GM19438 (cell line): Measurements from ENCODE around the gene CUL4A.

Experiments
- ATAC-seq: cut with Tn5 transposase; IDR thresholded peaks from one replicate; pipeline ENCODE4 v1.9.1; 2021; ENCODE audit warnings: low read depth; ENCODE audit not compliant: unreplicated experiment

Gene CUL4A

DNA sequence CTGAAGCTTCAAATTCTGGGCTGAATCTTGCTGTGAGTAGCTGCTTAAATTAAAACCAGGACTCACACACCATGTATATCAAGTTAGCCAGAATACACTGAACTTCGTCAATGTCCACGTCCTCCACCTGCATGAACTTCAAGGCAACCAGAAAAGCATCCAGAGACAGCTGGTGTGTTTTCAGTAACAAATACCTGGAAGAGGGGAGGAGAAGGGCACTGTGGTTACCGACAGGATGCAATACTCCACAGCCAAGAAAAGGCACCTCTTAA is 30.6 kb upstream of the CUL4A start:
- no peak for ATAC-seq

DNA sequence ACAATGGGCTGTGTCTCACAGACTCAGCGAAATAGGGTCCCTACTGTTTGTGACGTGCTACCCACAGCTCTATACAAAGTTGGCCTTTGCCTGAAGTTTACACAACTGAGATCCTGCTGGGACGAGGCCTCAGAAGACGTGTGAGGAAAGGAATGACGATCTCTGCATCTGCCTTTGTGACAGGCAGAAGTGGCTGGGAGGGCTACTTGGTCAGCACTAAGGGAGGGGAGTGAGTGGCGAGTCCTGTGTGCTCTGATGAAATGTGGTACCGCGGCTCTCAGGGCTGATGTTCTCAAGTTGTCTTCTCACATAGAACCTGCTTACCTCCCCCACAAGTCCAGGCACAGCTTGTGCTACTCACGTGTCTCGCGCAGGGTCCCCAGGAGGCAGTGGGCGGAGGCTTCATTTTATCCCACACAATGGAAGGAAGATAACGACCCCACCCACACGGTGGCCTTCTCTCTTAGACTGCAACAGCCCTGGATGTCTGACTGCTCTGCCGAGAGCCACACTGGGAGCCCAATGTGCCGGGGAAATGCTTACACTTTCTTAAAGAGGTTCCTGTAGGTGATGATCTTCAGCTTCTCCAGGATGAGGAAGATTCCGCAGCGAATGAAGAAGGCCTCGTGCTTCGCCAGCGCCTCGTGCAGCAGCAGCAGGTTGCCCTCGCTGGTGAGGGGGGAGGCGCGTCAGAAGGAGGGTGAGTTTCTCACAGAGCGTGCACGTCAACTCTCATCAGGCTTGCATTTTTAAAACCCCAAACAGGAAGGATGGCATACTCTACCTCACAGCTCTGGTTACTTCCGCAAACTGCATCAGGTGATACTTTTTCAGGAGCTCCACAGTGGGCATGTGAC is 29.8 kb upstream of the CUL4A start:
- no peak for ATAC-seq

DNA sequence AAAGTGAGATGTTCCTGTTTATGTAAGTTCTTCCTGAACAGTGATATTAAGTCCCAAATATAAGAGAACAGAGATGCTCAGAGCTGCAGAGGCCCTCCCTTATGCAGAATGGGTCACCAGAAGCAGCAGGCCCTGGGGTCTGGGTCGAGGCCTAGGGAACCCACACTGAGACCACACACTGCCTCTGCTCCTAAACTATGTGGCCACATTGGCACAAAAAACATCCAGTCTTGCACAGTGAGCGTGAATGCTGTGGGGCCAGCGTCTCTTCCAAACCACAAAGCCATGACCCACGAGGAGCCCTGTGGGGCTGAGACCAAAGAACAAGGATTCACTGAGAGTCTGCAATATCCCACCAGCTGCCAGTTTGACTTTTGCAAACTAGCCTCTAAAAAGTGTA is 27.4 kb upstream of the CUL4A start:
- ATAC-seq = no peak

DNA sequence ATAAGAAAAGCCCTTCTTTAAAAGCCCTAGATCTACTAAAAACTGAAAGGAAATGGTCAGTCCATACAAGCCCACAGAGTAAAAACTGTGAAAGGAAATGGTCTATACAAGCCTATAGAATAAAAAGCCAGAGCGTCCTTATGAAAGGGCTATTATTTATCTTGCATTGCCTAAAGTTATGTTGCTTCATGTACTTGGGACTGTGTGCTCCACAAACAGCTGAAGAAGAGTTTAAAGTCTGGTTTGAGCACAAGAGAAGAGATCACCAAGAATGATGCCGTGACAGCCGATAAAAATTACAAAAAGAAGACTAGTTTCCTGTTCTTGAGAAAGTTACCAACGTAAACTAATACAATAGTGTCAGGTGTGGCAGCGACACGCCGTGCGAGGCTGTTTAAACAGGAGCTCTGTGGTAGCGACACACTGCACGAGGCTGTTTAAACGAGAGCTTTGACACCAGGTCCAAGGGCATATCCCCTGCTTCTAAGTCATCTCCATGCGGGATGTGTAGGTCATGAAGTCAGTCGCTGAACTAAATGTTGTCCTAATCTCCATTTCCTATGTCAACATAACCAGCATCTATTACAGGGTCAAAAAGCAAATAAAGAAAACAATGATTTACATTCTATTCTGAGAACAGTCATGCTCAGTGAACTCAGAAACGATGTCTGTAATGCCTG is 25.8 kb upstream of the CUL4A start:
- ATAC-seq = no peak

DNA sequence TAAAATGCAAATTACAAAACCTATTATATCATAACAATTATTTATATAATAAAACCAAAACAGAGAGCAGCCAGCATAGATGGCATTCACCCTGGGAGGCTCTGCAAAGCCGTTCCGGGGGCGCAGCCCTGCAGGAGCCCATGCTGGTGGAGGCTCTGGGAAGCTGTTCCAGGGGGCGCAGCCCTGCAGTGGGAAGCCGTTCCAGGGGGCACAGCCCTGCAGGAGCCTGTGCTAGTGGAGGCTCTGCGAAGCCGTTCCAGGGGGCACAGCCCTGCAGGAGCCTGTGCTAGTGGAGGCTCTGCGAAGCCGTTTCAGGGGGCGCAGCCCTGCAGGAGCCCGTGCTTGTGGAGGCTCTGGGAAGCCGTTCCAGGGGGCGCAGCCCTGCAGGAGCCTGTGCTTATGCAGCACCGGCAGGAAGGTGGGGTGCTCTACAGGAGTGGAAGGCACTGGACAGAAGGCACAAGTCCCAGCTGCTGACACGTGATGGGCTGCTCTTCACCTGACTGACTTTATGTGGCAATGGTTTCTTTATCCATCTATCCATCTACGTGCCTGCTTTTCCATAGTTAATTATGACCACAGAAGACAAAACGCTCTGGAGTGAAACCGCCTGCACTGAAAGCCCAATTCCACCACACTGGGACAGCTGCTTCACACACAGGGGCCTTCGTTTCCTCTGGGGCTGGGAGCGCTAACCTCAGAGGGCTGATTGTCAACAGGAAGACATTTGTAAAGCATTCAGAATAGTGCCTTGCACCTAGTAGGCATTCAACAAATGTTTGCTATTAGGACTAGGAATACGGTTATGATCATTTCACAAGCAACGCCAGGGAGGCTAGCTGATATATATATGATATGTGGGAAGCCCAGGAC is 24.6 kb upstream of the CUL4A start:
- ATAC-seq = no peak

DNA sequence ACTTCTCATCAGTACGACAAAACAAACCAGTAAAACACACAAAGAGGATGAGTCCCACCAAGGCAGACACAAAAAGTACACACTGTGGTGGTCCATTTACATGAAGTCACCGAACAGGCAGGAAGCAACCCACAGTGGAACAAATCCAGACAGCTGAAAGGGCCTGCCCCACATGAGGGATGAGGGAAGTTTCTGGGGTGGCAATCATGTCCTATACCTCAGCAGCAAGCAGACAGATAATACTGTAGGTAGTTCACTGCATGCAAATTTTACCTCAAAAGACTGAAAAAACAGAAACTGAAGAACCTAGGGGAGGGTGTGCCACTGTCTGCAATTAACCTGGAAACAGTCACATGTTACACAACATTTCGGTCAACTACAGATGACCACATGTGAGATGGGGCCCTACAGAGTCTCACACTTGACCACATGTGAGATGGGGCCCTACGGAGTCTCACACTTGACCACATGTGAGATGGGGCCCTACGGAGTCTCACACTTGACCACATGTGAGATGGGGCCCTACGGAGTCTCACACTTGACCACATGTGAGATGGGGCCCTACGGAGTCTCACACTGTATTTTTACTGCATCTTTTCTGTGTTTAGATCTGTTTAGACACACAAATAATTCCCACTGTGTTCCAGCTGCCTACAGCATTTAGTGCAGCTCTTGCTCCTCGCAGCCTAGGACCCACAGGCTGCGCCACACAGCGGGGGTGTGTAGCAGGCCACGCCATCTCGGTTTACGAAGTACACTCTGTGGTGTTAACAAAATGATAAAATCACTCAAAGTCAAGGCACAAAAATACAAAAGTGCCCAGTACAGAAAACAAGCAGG is 23.1 kb upstream of the CUL4A start:
- ATAC-seq = peak; percentile 96

DNA sequence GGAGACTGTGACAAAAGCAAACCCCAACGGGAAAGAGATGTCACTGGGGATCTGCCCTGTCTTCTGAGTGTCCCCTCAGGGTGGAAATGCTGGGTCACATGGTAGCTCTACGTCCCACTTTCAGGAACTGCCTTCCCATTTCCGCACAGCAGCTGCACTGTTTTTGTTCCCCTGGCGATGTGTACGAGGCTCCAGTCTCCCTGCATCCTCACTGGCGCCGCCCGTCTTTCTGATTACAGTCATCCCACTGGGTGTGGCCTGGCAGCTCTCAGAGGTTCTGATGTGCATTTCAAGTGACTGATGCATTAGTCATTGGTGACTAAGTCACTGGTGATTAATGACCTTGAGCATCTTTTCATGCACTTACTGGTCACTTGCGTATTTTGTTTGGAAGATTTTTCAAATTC is 22.1 kb upstream of the CUL4A start:
- no peak for ATAC-seq

DNA sequence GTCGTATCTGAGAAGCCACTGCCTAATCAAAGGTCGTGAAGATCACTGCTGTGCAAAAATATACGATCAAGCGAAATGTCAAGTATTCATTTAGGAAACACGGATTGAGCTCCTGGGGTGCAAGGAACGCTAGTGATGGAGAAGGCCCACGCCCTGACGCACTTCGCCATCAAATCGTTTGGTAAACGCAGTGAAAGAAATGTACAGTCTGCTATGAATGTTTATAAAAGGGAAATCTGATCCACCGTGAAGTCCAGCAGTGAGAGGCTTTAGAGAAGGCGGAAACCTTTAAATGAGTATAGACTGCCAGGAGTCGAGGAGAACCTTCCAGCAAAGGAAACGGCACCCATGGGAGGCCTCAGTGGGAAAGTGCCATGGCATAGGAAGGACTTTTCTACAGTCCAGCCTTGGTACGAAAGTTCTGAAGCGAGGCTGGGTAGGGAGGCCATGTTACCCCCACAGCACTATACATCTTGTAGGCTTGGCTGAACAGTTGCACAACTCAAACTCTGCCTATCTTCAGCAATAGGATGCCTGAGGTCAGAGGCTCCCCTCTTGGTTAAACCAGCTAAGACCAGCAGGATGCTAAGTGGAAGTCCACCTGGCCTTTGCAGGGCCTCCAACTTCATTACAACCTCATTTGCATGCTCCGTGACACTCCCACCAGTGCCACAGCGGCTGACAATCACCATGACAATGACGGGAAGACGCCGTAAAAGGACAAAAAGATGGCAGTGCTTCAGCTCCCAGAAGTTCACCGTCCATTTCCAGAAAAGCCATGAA is 21.3 kb upstream of the CUL4A start:
- no peak for ATAC-seq

DNA sequence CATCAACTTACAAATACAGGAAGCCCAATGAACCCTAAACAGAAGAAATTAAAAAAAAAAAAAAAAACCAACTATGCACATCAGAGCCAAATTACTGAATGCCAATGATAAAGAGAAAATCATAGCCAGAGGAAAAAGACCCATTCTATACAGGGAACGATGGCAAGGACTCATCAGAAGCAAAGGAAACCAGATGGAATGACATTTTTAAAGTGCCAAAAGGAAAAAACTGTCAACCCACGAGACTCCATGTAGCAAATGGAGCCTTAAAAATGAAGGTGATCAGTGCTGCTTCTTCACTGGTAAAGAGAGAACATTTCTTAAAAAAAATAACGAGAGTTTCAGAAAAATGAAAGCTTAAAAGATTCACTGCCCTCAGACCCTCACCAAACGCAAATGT is 19.2 kb upstream of the CUL4A start:
- no peak for ATAC-seq

DNA sequence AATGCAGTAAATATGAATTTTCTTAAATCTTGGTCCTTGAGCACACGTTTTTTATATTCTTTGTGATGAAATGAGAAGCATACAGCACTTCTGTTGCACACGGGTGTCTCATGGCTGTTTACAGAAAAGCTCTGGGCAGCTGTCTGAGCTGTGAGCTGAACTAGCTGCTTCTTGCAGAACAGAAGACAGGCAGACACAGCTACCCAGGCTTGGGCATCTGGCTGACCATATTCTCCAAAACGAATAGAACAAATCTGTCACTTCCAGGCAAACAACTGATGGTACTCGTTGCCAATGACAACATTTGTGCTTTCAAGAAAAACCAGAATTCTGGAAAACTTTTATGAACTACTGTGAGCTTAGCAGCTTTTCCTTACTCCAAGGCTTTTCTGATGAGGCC is 17.1 kb upstream of the CUL4A start:
- no peak for ATAC-seq

DNA sequence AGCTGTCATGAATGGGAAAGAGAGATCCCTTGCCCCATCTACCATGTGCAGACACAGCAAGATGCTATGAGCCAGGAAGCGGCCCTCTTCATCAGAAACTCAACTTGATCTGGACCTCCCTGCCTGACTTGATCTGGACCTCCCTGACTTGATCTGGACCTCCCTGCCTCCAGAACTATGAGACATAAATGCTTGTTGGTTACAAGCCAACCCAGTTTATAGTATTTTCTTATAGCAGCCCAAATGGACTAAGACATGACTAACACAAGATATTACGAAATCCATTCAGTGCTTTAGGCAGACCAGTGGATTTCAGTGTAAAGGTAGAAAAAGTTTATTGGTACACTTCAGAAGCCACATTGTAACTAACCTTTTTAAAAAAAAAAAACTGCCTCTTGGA is 16.5 kb upstream of the CUL4A start:
- no peak for ATAC-seq

DNA sequence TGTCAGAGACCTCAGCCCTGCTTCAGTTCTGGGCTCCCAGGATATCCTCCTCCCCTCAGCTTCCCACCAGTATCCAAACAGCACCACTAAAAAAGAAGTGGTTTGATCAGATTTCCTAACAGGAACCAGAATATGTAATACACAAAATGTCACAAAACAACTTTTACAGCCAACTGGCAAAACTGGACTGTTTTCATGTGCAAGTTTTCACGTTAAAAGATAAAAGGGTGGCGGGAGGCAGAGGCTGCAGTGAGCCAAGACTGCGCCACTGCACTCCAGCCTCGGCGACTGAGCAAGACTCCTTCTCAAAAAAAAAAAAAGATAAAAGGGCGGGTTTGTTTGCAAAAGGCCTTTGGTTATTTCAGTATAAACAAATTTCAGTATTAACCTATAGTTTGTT is 14.1 kb upstream of the CUL4A start:
- ATAC-seq = no peak

DNA sequence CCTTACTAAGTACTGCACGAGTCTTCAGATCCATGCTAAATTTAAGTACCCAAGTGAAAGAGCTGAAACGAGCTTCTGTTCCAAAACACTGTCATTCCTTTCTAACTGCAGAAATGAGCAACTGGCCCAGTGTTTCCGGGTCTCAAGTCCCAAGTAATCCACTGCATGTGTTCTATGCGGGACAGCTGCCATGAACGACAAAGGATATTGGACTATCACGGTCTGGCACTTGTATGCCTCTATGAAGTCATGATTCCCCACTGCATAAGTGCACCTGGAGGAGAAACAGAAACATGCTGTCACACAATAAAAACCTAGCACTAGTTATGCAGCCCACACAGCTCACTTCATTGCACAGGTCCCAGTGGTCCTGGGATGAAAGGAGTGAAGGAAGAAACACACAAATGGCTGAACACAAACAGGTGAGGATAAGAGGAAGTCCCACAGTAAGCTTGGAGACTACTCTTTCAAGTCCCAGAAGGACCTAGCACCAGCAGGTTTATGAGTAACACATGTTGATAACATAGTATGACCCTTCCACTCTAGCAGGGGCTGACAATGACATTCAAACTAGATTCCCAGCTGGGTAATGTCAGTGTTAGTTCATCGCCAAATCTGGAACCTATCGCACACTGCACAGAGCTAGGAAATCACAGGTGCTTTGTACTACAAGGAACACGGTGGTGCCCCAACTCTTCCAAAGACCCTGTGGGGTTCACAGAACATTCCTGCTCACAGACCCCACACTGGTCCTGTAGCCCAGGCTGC is 12.3 kb upstream of the CUL4A start:
- no peak for ATAC-seq

DNA sequence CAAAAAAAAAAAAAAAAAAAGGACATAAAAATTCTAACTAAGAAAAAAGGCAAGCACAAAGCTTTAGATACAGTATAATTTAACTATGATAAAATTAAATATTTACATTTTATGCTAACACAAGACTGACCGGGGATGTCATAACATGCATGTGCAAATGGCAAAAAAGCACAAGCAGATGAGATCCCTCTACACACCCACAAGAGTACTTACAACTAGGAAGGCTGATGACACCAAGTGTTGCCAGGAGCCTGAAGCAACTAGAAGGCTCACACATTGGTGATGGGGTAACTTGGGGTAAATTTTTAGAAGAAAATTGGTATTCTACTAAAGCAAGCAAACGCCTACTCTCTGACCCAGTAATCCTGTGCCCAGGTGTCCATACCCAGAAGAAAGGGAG is 7.6 kb upstream of the CUL4A start:
- no peak for ATAC-seq

DNA sequence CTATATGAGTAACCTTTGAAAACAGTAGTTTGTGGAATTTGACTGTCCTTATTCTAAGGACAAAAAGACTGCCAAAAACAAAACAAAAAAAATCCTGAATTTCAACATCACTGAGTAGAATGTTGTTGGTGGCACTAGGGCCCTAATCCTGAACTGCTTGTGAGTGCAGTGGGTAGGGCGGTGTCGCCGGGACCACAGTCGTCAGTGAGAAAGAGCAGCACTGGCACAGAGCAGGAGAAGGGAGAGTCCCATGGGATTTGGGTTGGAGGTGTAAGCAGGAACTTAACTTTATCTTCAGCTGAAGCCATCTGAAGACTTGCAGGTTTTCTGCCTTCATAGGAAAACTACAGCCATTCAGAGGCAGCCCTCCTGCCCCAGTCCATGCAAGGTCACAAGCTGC is 6.5 kb upstream of the CUL4A start:
- no peak for ATAC-seq

DNA sequence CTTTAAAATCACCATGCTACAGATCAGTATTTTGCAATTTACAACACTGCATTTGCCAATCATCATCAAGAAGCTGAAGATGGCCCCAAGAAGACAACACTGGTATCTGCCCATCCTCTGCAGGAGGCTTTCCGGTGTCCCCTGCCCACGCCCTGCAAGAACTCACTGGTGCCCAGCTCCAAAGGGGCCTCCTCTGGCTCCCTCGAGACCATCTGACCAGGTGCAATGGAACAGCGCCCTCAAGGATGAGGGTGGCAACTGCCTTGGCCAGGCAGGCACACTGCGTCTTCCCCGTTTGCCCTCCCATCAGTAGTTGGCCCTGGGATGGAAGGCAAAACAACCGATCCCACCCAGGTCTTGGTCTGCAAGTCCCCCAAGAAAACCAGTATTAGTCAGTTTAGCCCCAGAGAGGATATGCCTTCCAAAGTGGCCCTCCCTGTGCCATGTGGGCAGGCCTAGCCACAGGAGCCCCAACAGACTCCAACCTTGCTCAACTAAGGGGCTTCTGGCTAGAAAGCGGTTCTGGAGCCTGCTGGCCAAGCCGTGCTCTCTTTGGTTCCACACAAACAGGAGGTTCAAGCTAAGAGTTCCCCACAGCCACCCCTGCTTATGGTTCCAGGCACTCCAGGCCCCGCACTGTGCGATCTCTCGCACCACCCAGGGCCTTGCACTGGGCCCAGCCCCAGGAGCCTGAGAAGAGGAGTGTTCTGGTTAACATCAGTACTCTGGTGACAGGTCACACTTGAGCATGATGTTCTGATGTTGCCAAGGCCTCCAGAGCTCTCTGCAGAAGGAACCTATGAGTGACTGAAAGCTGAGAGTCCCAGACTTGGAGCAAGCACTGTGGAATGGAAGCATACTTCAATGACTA is 5.7 kb upstream of the CUL4A start:
- no peak for ATAC-seq

DNA sequence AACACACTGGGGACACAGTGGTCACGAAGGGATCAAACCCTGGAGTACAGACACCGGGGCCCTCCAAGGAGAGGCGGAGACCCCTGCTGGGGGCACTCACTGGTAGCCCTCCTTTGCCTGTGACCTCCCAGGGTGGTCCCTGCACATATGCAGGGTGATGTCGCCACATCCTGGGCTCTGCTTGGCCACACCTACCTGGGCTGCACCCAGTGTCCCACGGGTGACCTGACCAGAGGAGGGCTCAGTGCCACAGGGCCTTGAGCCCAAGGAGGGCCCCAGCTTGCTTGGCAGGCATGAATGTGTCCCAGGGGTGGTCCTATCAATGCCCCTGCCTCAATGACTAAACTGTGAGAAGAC is 5.1 kb upstream of the CUL4A start:
- no peak for ATAC-seq

DNA sequence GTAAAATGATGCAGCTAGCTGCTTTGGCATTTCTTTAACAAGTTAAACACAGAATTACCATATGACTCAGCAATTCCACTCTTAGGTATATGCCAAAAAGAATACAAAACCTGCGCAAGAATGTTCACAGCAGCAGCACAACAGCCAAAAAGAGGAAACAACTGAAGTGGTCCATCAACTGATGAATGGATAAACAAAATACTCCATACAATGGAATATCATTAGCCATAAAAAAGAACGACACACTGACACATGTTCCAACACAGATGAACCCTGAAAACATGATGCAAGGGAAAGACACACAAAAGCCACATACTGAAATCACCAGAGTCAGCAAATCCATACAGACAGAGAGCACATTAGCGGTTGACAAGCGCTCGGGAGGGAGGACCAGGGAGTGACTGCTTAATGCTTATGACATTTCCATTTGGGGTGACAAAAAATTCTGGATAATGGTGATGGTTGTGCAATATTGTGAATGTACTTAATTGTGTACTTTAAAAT is 3.9 kb upstream of the CUL4A start:
- ATAC-seq = no peak
